Limb (tissue), 2 donors: ENCODE measurements around the gene ERH.
A peak's percentile ranks its signal among the peaks of the same experiment; 100 is the strongest.
"Not testable (repeated sequence)": the region's sequence is repeated elsewhere in the genome, so short reads cannot be mapped to it uniquely, and the experiment has no call there.

Experiments
- DNase-seq, 2 donors: peaks; one replicate each; pipeline ENCODE4 v3.0.0-alpha.2; 2016; ENCODE audit errors: extremely low spot score in 2 of 2

ERH gene

GRCh38 chr14:69398053-69398817 lies at the start of gene ERH, which contains the start of gene SLC39A9:
TSS of gene ERH (minus strand) at chr14:69398299. CDS start at chr14:69398233, 66 bp downstream.
TSS of gene SLC39A9 (plus strand) at chr14:69398692. CDS start at chr14:69399370, 678 bp downstream.
- peak; percentile 94 to 99 for DNase-seq

- no peak for DNase-seq
These were observed 45.3 kb upstream of the ERH start for GRCh38 chr14:69443296-69443805.

GRCh38 chr14:69441948-69442347 lies 43.8 kb upstream of the ERH start:
- DNase-seq: no peak

GRCh38 chr14:69439521-69440270 lies 41.6 kb upstream of the ERH start:
- no peak for DNase-seq

- DNase-seq: no peak
These were observed 34.3 kb upstream of the ERH start for GRCh38 chr14:69432364-69432763.

- no peak for DNase-seq
These were observed 32.3 kb upstream of the ERH start for GRCh38 chr14:69430306-69430939.

- no peak for DNase-seq
These were observed 31.5 kb upstream of the ERH start for GRCh38 chr14:69429643-69430042.

- no peak for DNase-seq
These were observed 30.3 kb upstream of the ERH start for GRCh38 chr14:69428289-69428998.

- no peak for DNase-seq
These were observed 29.5 kb upstream of the ERH start for GRCh38 chr14:69427596-69427995.

- no peak for DNase-seq
These were observed 26.2 kb upstream of the ERH start for GRCh38 chr14:69424149-69424923.

GRCh38 chr14:69423279-69423678 lies 25.2 kb upstream of the ERH start:
- no peak for DNase-seq

- not testable (repeated sequence) for DNase-seq
These were observed 18.0 kb upstream of the ERH start for GRCh38 chr14:69416087-69416486.

GRCh38 chr14:69413483-69413882 lies 15.4 kb upstream of the ERH start:
- DNase-seq: no peak

GRCh38 chr14:69408331-69408960 lies 10.3 kb upstream of the ERH start:
- no peak for DNase-seq

GRCh38 chr14:69405762-69406161 lies 7.7 kb upstream of the ERH start:
- no peak for DNase-seq

GRCh38 chr14:69404883-69405282 lies 6.8 kb upstream of the ERH start:
- DNase-seq: no peak

- no peak for DNase-seq
These were observed 6.4 kb upstream of the ERH start for GRCh38 chr14:69404478-69404877.

- DNase-seq: no peak
These were observed 3.7 kb upstream of the ERH start for GRCh38 chr14:69401841-69402240.

- no peak for DNase-seq
These were observed 2.1 kb upstream of the ERH start for GRCh38 chr14:69400154-69400553.

- DNase-seq: no peak
These were observed 1.7 kb upstream of the ERH start for GRCh38 chr14:69399750-69400149.
